Measurements from ENCODE around the gene HOMEZ.
"Not testable (repeated sequence)": the region's sequence is repeated elsewhere in the genome, so short reads cannot be mapped to it uniquely, and the experiment has no call there.

DNA sequence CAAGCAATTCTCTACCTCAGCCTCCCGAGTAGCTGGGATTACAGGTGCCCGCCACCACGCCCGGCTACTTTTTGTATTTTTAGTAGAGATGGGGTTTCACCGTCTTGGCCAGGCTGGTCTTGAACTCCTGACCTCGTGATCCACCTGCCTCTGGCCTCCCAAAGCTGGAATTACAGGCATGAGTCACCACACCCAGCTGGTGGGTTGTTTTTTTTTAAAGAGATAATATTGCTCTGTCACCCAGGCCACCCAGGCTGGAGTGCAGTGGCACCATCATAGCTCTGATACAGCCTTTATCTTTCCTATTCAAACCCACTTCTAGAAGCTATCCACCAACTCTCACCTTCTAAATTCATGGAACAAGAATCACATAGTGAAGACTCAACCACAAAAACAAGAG, 8.0 kb downstream of the HOMEZ start:
- TF ChIP-seq, protein P1, sequence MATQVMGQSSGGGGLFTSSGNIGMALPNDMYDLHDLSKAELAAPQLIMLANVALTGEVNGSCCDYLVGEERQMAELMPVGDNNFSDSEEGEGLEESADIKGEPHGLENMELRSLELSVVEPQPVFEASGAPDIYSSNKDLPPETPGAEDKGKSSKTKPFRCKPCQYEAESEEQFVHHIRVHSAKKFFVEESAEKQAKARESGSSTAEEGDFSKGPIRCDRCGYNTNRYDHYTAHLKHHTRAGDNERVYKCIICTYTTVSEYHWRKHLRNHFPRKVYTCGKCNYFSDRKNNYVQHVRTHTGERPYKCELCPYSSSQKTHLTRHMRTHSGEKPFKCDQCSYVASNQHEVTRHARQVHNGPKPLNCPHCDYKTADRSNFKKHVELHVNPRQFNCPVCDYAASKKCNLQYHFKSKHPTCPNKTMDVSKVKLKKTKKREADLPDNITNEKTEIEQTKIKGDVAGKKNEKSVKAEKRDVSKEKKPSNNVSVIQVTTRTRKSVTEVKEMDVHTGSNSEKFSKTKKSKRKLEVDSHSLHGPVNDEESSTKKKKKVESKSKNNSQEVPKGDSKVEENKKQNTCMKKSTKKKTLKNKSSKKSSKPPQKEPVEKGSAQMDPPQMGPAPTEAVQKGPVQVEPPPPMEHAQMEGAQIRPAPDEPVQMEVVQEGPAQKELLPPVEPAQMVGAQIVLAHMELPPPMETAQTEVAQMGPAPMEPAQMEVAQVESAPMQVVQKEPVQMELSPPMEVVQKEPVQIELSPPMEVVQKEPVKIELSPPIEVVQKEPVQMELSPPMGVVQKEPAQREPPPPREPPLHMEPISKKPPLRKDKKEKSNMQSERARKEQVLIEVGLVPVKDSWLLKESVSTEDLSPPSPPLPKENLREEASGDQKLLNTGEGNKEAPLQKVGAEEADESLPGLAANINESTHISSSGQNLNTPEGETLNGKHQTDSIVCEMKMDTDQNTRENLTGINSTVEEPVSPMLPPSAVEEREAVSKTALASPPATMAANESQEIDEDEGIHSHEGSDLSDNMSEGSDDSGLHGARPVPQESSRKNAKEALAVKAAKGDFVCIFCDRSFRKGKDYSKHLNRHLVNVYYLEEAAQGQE (IDR thresholded peaks at IDR 0.05; ENCODE audit: low read depth), result not testable (repeated sequence)
- TF ChIP-seq, protein P2, sequence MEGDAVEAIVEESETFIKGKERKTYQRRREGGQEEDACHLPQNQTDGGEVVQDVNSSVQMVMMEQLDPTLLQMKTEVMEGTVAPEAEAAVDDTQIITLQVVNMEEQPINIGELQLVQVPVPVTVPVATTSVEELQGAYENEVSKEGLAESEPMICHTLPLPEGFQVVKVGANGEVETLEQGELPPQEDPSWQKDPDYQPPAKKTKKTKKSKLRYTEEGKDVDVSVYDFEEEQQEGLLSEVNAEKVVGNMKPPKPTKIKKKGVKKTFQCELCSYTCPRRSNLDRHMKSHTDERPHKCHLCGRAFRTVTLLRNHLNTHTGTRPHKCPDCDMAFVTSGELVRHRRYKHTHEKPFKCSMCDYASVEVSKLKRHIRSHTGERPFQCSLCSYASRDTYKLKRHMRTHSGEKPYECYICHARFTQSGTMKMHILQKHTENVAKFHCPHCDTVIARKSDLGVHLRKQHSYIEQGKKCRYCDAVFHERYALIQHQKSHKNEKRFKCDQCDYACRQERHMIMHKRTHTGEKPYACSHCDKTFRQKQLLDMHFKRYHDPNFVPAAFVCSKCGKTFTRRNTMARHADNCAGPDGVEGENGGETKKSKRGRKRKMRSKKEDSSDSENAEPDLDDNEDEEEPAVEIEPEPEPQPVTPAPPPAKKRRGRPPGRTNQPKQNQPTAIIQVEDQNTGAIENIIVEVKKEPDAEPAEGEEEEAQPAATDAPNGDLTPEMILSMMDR (IDR thresholded peaks at IDR 0.05 in 2 of 3, conservative IDR thresholded peaks at IDR 0.05 in 1 of 3; ENCODE audit: borderline replicate concordance in 1 of 3, insufficient read depth in 1 of 3, low read depth in 2 of 3, low read length in 2 of 3), result not testable (repeated sequence)
- not testable (repeated sequence) for TF ChIP-seq EZH2phosphoT487 (IDR thresholded peaks at IDR 0.05; ENCODE audit: borderline replicate concordance); EZH2 (IDR thresholded peaks at IDR 0.05); SIN3A (IDR thresholded peaks at IDR 0.05; ENCODE audit: low read depth); POLR2A (IDR thresholded peaks at IDR 0.05; ENCODE audit: borderline replicate concordance, extremely low read depth, insufficient read depth, insufficient read length); YY1 (IDR thresholded peaks at IDR 0.05; ENCODE audit: extremely low read depth, insufficient replicate concordance, low read depth, low read length); ELF1 (IDR thresholded peaks at IDR 0.05; ENCODE audit: borderline replicate concordance, low read depth); SP1 (IDR thresholded peaks at IDR 0.05; ENCODE audit: low read depth); RAD21 (IDR thresholded peaks at IDR 0.05; ENCODE audit: low read depth)
- TF ChIP-seq, protein P3, sequence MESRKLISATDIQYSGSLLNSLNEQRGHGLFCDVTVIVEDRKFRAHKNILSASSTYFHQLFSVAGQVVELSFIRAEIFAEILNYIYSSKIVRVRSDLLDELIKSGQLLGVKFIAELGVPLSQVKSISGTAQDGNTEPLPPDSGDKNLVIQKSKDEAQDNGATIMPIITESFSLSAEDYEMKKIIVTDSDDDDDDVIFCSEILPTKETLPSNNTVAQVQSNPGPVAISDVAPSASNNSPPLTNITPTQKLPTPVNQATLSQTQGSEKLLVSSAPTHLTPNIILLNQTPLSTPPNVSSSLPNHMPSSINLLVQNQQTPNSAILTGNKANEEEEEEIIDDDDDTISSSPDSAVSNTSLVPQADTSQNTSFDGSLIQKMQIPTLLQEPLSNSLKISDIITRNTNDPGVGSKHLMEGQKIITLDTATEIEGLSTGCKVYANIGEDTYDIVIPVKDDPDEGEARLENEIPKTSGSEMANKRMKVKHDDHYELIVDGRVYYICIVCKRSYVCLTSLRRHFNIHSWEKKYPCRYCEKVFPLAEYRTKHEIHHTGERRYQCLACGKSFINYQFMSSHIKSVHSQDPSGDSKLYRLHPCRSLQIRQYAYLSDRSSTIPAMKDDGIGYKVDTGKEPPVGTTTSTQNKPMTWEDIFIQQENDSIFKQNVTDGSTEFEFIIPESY (IDR thresholded peaks at IDR 0.05; ENCODE audit: extremely low read depth, insufficient replicate concordance, low read length), result not testable (repeated sequence)
- TF ChIP-seq, protein P4, sequence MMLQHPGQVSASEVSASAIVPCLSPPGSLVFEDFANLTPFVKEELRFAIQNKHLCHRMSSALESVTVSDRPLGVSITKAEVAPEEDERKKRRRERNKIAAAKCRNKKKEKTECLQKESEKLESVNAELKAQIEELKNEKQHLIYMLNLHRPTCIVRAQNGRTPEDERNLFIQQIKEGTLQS (IDR thresholded peaks at IDR 0.05), result not testable (repeated sequence)

All from HCT116 (cell line).